ENCODE measurements around the gene DENND6B.

Gene DENND6B

GRCh38 chr22:50267591-50268390 lies 59.0 kb downstream of the DENND6B start:
- DNase-seq, result no peak

GRCh38 chr22:50266994-50267393 lies 59.8 kb downstream of the DENND6B start:
- DNase-seq, result no peak

- no peak for DNase-seq
Measured at GRCh38 chr22:50264946-50265669, 61.7 kb downstream of the DENND6B start.

- no peak for DNase-seq
Measured at GRCh38 chr22:50264104-50264745, 62.6 kb downstream of the DENND6B start.

- DNase-seq, result no peak
Measured at GRCh38 chr22:50262973-50263617, 63.7 kb downstream of the DENND6B start.

- DNase-seq, result no peak
Measured at GRCh38 chr22:50262460-50262911, 64.3 kb downstream of the DENND6B start.

GRCh38 chr22:50261615-50262459 lies 65.0 kb downstream of the DENND6B start, which contains the start of gene MAPK12:
MAPK12 (minus strand) TSS chr22:50261683; CDS start chr22:50261509, 174 bp downstream.
- DNase-seq, result peak in 1 of 2 experiments; percentile 72

GRCh38 chr22:50260801-50261614 lies 65.8 kb downstream of the DENND6B start:
- DNase-seq, result peak in 1 of 2 experiments; percentile 59

- DNase-seq, result no peak
Measured at GRCh38 chr22:50260434-50260800, 66.4 kb downstream of the DENND6B start.

- no peak for DNase-seq
Measured at GRCh38 chr22:50259302-50259701, 67.5 kb downstream of the DENND6B start.
